ENCODE measurements around the gene EXOC1. TPM values are rescaled to one million over a fixed set of nuclear protein-coding genes. Genes with fewer than 3 reads are reported as not detected.

The EXOC1 gene
- polyA plus RNA-seq, 1 donor (not counting 4 experiments of a cell fraction or from before 2014, with no cell fraction given) = 32.4 TPM

GRCh38 chr4:55837903-55838302 lies 15.5 kb upstream of the EXOC1 start:
- Histone ChIP-seq H3K9ac (ENCODE audit: control insufficient read depth, extremely low read depth, insufficient read depth, low read length) (no peak overlapping the region), H3K9me3 (ENCODE audit: control insufficient read depth, low read depth, low read length) (no peaks in the 10 kb centered on the region), H3K36me3 (ENCODE audit: control insufficient read depth in 2 of 2, extremely low read depth in 1 of 2, insufficient read depth in 2 of 2, low read length in 2 of 2) (no peaks in the 10 kb centered on the region), H3K4me3 (ENCODE audit: control insufficient read depth in 2 of 3, extremely low read depth in 1 of 3, insufficient read depth in 2 of 3, low read depth in 1 of 3, low read length in 3 of 3) (no peak overlapping the region), H3K4me1 (ENCODE audit: control insufficient read depth, extremely low read depth, insufficient read depth, low read length) (peaks cover 4% of the 10 kb centered on the region), H3K9me1 (ENCODE audit: control insufficient read depth, extremely low read depth, insufficient read depth, low read length) (no peaks in the 10 kb centered on the region), H4K20me1 (ENCODE audit: control insufficient read depth, extremely low read depth, insufficient read depth, low read length) (no peaks in the 10 kb centered on the region), H3K27me3 (ENCODE audit: control insufficient read depth, extremely low read depth, insufficient read depth, low read length) (no peaks in the 10 kb centered on the region), H3K79me2 (ENCODE audit: control insufficient read depth, insufficient read depth, low read length) (no peaks in the 10 kb centered on the region), H3K4me2 (ENCODE audit: control insufficient read depth, extremely low read depth, insufficient read depth, low read depth, low read length) (no peak overlapping the region), H3K27ac (ENCODE audit: control insufficient read depth, insufficient read depth, low read length) (no peak overlapping the region), H2AFZ (ENCODE audit: control insufficient read depth, low read length) (no peak overlapping the region)
- DNase-seq (ENCODE audit: low read depth, low spot score) (no peak), FAIRE-seq (no peak)
- dilution Hi-C loops (cut with MboI; ENCODE audit: extremely low pct_ligation_motif_present, low sequenced_read_pairs) = no loop called here
- TF ChIP-seq CTCF (optimal IDR thresholded peaks at IDR 0.05 in 1 of 3, IDR thresholded peaks at IDR 0.05 in 1 of 3, conservative IDR thresholded peaks at IDR 0.05 in 1 of 3; ENCODE audit: extremely low read depth in 1 of 3, insufficient read depth in 2 of 3, low read length in 3 of 3) (no peak), EZH2 (IDR thresholded peaks at IDR 0.05; ENCODE audit: low read length) (no peak)

- Histone ChIP-seq H3K79me2 (ENCODE audit: control insufficient read depth, insufficient read depth, low read length) (no peaks in the 10 kb centered on the region), H3K4me2 (ENCODE audit: control insufficient read depth, extremely low read depth, insufficient read depth, low read depth, low read length) (no peak overlapping the region), H3K9ac (ENCODE audit: control insufficient read depth, extremely low read depth, insufficient read depth, low read length) (no peak overlapping the region), H2AFZ (ENCODE audit: control insufficient read depth, low read length) (peak overlapping the region; percentile 40), H3K36me3 (ENCODE audit: control insufficient read depth in 2 of 2, extremely low read depth in 1 of 2, insufficient read depth in 2 of 2, low read length in 2 of 2) (no peaks in the 10 kb centered on the region), H3K9me1 (ENCODE audit: control insufficient read depth, extremely low read depth, insufficient read depth, low read length) (no peaks in the 10 kb centered on the region), H3K4me1 (ENCODE audit: control insufficient read depth, extremely low read depth, insufficient read depth, low read length) (peaks cover 4% of the 10 kb centered on the region), H3K4me3 (ENCODE audit: control insufficient read depth in 2 of 3, extremely low read depth in 1 of 3, insufficient read depth in 2 of 3, low read depth in 1 of 3, low read length in 3 of 3) (no peak overlapping the region), H3K27ac (ENCODE audit: control insufficient read depth, insufficient read depth, low read length) (no peak overlapping the region), H4K20me1 (ENCODE audit: control insufficient read depth, extremely low read depth, insufficient read depth, low read length) (no peaks in the 10 kb centered on the region), H3K9me3 (ENCODE audit: control insufficient read depth, low read depth, low read length) (no peaks in the 10 kb centered on the region), H3K27me3 (ENCODE audit: control insufficient read depth, extremely low read depth, insufficient read depth, low read length) (no peaks in the 10 kb centered on the region)
- dilution Hi-C loops (cut with MboI; ENCODE audit: extremely low pct_ligation_motif_present, low sequenced_read_pairs) = no loop called here
- no peak for TF ChIP-seq EZH2 (IDR thresholded peaks at IDR 0.05; ENCODE audit: low read length)
- TF ChIP-seq CTCF (optimal IDR thresholded peaks at IDR 0.05 in 1 of 3, IDR thresholded peaks at IDR 0.05 in 1 of 3, conservative IDR thresholded peaks at IDR 0.05 in 1 of 3; ENCODE audit: extremely low read depth in 1 of 3, insufficient read depth in 2 of 3, low read length in 3 of 3) = no peak
- FAIRE-seq (no peak), DNase-seq (ENCODE audit: low read depth, low spot score) (no peak)
Measured at GRCh38 chr4:55838356-55838755, 15.1 kb upstream of the EXOC1 start.
